Measurements from ENCODE around the gene DLK1. TPM values are rescaled to one million over a fixed set of nuclear protein-coding genes. Genes with fewer than 3 reads are reported as not detected.

DLK1 gene
- total RNA-seq, 1 donor from 2014 or later, result 4.4 TPM

GRCh38 chr14:100722367-100722766 is 4.3 kb upstream of the DLK1 start:
- Mint-ChIP-seq H3K4me1 (peaks cover 37% of the 10 kb centered on the region), H3K4me3 (no peak overlapping the region), H3K27ac (ENCODE audit: unreplicated experiment) (no peak overlapping the region), H3K36me3 (ENCODE audit: low read depth) (no peaks in the 10 kb centered on the region), H3K9me3 (no peaks in the 10 kb centered on the region), H3K27me3 (ENCODE audit: low read depth) (peaks cover 38% of the 10 kb centered on the region)
- no peak for TF ChIP-seq CTCF (conservative IDR thresholded peaks at IDR 0.05)
- no peak for DNase-seq (ENCODE audit: low read depth, low spot score)

- Mint-ChIP-seq H3K27ac (ENCODE audit: unreplicated experiment) (no peak overlapping the region), H3K4me3 (no peak overlapping the region), H3K27me3 (ENCODE audit: low read depth) (peaks cover 45% of the 10 kb centered on the region), H3K4me1 (peaks cover 34% of the 10 kb centered on the region), H3K36me3 (ENCODE audit: low read depth) (no peaks in the 10 kb centered on the region), H3K9me3 (no peaks in the 10 kb centered on the region)
- no peak for TF ChIP-seq CTCF (conservative IDR thresholded peaks at IDR 0.05)
- DNase-seq (ENCODE audit: low read depth, low spot score), result no peak
These were observed 3.4 kb upstream of the DLK1 start for GRCh38 chr14:100723135-100723829.

- peaks cover 30% of the 10 kb centered on the region for H3K4me1 Mint-ChIP-seq
- peaks cover 49% of the 10 kb centered on the region for H3K27me3 Mint-ChIP-seq (ENCODE audit: low read depth)
- H3K9me3 Mint-ChIP-seq, result no peaks in the 10 kb centered on the region
- no peaks in the 10 kb centered on the region for H3K36me3 Mint-ChIP-seq (ENCODE audit: low read depth)
- no peak overlapping the region for H3K27ac Mint-ChIP-seq (ENCODE audit: unreplicated experiment)
- TF ChIP-seq CTCF (conservative IDR thresholded peaks at IDR 0.05), result no peak
- no peak overlapping the region for H3K4me3 Mint-ChIP-seq
- DNase-seq (ENCODE audit: low read depth, low spot score), result no peak
These were observed 2.8 kb upstream of the DLK1 start for GRCh38 chr14:100723830-100724437.

- TF ChIP-seq CTCF (conservative IDR thresholded peaks at IDR 0.05), result no peak
- peaks cover 55% of the 10 kb centered on the region for H3K27me3 Mint-ChIP-seq (ENCODE audit: low read depth)
These were observed 2.2 kb upstream of the DLK1 start for GRCh38 chr14:100724536-100724935.

GRCh38 chr14:100725587-100726387 is 905 bp upstream of the DLK1 start:
- TF ChIP-seq CTCF (conservative IDR thresholded peaks at IDR 0.05), result no peak
- DNase-seq (ENCODE audit: low read depth, low spot score), result no peak
- peaks cover 25% of the 10 kb centered on the region for H3K4me1 Mint-ChIP-seq

More at GRCh38 chr14:100724536-100724935, 2.2 kb upstream of the DLK1 start:
- H3K4me1 Mint-ChIP-seq, result peaks cover 26% of the 10 kb centered on the region
- no peaks in the 10 kb centered on the region for H3K9me3 Mint-ChIP-seq
- H3K36me3 Mint-ChIP-seq (ENCODE audit: low read depth), result no peaks in the 10 kb centered on the region
- no peak for DNase-seq (ENCODE audit: low read depth, low spot score)
- H3K4me3 Mint-ChIP-seq, result no peak overlapping the region
- H3K27ac Mint-ChIP-seq (ENCODE audit: unreplicated experiment), result no peak overlapping the region

More at GRCh38 chr14:100725587-100726387, 905 bp upstream of the DLK1 start:
- H3K9me3 Mint-ChIP-seq, result no peaks in the 10 kb centered on the region
- peak overlapping the region; percentile 72 for H3K4me3 Mint-ChIP-seq
- H3K27ac Mint-ChIP-seq (ENCODE audit: unreplicated experiment), result no peak overlapping the region
- no peaks in the 10 kb centered on the region for H3K36me3 Mint-ChIP-seq (ENCODE audit: low read depth)
- H3K27me3 Mint-ChIP-seq (ENCODE audit: low read depth), result peaks cover 68% of the 10 kb centered on the region

All from neural crest cell (in vitro differentiated cells).